NCI-H82 (cell line): Measurements from ENCODE around the gene ADCK2.
"Not testable (repeated sequence)": the region's sequence is repeated elsewhere in the genome, so short reads cannot be mapped to it uniquely, and the experiment has no call there.

Experiments used
- DNase-seq: peaks from one replicate; lab custom pipeline; 2025; lab: John Stamatoyannopoulos, UW

ADCK2 gene

DNA sequence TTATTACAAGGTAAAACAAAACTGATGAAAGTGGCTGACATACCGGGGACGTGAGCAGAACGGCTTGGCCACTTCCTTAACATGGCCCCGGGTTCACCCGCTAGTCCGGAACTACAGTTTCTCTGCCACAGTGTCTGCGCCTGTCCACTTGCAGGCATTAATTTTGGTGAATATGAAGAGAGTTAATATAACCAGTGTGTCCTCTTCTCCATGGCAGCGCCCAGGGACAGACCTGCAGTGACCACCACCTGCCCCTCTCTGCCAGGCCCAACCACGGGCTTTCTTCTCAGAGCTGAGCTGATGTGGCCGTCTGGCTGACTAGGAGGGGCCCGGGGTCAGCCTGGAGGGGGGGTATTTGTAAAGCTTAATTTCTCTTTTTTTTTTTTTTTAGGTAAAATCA lies 22.6 kb downstream of the ADCK2 start:
- no peak for DNase-seq

DNA sequence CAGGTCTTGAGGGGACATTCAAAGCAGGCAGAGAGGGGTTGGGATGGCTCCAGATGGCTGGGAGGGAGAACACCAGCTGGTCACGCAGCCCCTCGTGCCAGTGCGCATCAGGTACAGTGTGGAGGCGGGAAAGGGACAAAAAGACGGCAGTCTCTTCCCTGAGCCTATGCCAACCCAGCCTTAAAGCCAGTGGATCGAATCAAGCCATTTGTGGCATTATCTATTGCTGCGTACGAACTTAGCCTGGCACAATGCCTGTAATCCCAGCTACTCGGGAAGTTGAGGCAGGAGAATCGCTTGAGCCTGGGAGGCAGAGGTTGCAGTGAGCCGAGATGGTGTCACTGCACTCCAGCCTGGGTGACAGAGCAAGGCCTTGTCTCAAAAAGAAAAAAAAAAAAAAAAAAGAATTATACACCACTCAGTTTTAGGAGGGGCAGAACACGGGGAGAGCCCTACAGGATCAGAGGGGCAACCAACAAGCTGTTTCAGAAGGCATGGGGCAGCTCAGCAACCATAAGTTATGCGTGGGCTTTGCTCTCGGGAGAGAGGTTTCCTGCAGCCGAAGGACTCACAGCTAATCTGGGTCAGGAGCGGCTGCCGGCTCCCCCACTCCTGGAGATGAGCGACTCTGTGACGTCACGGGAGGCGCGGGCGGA lies 23.4 kb downstream of the ADCK2 start:
- DNase-seq = peak; percentile 97

GRCh38 chr7:140696680-140697446 lies 24.1 kb downstream of the ADCK2 start, which contains the start of gene NDUFB2:
Gene NDUFB2 (plus strand): TSS chr7:140696708. CDS start chr7:140696745, 37 bp downstream.
- peak; percentile 92 for DNase-seq

DNA sequence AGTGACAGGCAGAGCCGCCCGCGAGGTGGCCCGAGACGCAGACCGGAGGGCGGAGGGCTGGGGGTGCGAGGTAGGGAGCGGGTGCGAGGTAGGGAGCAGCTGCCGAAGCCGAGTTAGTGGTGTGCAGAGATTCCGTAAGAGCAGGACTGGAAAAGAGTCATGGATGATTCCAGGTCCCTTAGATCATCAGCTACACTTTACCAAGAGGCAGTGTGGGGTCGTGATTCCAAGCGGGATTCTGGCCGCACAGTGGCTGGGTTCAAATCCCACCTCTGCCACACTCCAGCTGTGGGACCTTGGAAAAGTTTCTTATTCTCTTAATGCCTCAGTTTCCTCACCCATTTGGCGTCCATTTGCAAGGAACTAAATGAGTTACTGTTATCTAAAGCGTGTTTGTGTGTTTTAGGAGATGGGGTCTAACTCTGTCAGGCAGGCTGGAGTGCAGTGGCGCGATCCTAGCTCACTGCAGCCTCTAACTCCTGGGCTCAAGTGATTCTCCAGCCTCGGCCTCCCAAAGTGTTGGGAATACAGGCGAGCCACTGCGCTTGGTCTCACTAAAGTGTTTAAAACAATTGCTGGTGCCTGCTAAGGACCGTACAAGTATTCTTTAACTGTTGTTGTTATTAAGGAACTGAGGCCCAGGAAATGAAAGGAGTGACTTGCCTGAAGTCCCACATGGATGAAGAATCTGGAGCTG lies 24.9 kb downstream of the ADCK2 start:
- no peak for DNase-seq

- peak; percentile 11 for DNase-seq
Measured at GRCh38 chr7:140698477-140698876, 25.7 kb downstream of the ADCK2 start.

GRCh38 chr7:140702774-140703173 lies 30.0 kb downstream of the ADCK2 start:
- no peak for DNase-seq

- DNase-seq = no peak
Measured at GRCh38 chr7:140704205-140704604, 31.5 kb downstream of the ADCK2 start.

DNA sequence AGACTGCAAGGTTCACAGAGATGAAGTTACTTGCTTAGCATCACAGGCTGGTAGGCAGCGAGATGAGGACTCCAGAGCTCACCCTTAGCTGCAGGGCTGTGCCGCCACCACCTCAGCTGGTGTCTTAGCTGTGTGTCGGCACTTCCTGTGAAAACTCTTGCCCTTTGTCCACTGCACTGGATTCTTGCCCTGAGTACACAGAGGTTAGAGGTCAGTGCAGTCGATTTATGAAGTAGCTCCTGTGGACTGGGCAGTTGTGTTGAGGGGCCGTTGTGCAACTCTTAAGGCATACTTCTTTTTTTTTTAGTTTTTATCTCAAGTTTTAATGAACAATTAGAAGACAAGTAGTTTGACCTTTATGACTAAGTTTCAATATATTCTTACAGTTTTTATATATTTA lies 34.4 kb downstream of the ADCK2 start:
- no peak for DNase-seq

- not testable (repeated sequence) for DNase-seq
Measured at GRCh38 chr7:140708764-140709163, 36.0 kb downstream of the ADCK2 start.

GRCh38 chr7:140712392-140712791 lies 39.6 kb downstream of the ADCK2 start:
- not testable (repeated sequence) for DNase-seq

DNA sequence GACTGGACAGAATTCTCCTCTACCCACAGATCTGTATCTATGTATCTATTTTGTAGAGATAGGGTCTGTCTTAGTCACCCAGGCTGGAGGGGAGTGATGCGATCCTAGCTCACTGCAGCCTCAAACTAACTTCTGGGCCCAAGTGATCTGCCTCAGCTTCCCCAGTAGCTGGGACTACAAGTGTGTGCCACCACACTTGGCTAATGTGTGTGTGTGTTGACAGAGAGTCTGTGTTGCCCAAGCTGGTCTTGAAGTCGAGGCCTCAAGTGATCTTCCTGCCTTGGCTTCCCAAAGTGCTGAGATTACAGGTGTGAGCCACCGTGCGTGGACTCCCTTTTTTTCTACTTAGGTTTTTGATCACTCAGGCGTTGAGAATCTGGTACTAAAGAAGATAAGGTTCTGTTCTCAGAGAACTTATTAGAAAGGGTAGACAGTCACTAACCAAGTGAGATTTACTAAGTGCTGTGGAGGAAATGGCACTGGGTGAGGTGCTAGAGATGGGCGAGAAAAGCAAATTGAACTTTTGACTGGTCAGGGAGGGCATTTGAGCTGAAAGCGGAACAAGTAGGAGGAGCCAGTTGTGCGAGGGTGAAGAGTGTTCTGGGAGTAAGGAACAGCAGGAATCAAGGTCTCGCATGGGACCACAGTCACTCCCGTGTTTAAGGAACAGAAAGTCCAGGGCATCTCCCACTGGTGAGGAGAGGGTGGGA lies 41.7 kb downstream of the ADCK2 start:
- DNase-seq = no peak

DNA sequence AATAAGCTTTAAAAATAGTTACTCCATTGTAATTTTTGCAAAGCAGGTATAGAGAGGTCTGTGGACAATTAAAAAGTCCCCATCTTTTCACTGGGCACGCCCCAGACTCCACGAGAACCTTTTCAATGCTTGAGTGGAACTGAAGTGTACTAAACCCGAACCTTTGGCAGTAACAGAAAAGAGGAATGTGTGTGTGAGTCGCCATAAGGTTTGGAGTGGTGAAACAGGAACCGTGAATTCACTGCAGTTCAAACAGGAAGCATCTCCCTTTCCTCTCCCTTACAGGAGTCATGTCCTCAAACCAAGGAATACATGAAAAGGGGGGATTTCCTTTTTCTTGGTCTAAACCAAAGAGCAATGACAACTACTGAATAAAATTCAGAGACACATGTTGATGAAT lies 47.0 kb downstream of the ADCK2 start:
- no peak for DNase-seq

GRCh38 chr7:140722254-140722653 lies 49.5 kb downstream of the ADCK2 start:
- DNase-seq = no peak

DNA sequence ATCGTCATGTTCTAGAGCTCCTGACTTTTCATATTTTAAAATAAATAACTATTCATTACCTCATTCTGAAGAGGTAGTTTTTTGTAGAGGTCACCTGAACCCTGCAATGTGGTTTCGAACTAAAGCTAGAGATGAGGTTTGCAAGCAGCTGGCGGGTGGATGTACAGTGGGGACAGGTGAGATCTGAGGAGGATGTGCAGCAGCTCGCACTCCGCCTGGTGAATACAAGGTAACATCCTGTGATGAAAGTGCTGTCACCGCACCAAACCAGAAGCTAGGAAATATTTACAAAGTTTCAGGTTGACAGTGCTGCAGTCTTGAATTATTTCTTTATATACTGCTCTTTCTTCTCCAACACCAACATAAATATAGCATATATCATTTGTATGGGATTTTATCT lies 50.3 kb downstream of the ADCK2 start:
- no peak for DNase-seq

DNA sequence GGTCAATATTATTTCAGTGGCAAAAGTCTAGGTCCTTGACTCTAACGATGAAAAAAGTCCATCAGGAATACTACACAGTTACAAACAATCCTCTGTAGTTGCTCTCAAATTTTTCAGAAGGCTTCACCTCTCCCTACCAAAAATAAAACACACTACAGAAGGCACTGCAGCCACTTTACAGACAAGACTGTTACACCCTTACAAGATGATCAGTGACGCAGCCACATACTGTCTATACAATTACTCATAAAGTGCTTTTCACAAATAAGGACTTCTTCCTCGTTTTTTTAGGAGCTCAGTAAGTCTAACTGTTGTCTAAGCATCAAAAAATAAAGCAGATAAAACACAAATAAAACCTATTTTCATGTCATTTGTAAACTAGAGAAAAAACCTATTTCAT lies 50.8 kb downstream of the ADCK2 start:
- no peak for DNase-seq

DNA sequence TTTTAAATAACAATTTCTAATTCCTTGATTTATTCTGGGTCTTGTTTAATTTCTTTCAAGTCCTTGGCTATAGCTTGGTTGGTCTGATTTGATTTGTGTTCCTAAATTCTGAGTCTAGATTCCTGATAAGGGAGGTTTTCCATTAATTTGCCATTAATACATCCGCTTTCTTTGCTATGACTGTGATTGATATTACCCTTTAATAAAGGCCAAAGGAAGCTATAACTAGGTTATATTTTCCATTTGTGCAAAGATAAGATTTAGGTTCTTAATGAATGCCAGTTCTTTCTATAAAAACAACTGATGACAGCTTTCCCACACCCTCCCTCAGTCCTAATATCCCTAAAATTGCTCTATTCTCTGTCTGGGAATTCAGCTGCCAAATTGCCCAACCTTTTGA lies 52.0 kb downstream of the ADCK2 start:
- no peak for DNase-seq

- DNase-seq = peak; percentile 20
Measured at GRCh38 chr7:140726281-140726680, 53.5 kb downstream of the ADCK2 start.

DNA sequence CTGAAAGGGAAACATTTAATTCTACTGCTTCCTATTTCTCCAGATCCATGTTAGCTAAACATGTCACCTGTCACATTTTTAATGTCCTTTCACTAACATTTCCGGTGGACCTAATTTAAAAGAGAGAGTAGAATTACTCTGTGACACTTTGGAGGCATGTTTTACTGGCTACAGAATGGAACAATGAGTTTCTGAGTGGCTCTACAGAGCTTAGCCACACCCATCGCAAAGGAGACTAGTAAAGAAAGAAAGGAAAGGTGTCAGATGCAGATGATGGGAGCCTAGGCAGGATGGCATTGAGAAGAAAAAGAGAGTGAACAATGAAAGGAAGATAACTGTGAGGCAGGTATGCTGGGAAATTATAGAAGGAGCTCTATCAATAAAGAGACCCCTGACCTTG lies 59.7 kb downstream of the ADCK2 start:
- no peak for DNase-seq

DNA sequence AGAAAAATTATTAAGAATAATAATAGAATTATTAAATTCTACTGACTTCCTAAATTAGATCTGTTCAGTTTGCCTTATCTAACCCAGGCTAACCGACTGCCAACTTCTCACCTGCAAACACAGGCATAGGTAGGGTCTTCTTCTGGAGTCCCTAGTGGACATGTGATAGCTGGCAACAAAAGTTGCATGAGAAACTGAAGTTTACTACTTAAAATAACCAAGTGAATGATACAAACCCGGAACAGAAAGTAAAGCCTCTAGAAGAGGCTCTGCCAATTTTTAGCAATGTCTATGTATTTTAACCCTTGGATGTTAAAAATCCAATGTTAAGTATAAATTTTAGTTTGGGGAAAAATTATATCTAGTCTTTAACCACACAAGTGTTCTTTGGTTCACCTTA lies 61.4 kb downstream of the ADCK2 start:
- DNase-seq = no peak

GRCh38 chr7:140734729-140735128 lies 62.0 kb downstream of the ADCK2 start:
- no peak for DNase-seq

DNA sequence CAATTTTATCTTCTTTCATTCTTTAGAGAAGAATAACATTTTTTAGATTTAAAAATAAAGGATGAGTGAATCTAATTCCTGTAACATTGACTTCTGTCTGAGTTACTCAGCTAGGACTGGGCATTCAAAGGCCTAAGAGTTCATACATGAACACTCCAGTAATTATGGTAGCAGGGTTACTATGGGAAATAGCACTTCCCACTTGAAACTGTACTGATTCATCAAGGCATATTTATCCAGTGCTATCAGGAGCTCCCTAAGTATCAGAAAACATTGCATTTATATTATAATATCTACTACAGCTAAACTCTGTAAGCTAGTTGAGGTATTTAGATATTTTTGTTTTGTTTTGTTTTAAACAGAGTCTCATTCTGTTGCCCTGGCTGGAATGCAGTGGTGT lies 65.5 kb downstream of the ADCK2 start:
- DNase-seq = no peak

GRCh38 chr7:140743255-140743654 lies 70.5 kb downstream of the ADCK2 start:
- DNase-seq = not testable (repeated sequence)
